ENCODE results near the gene GPR6. TPM values are rescaled to one million over a fixed set of nuclear protein-coding genes. Genes with fewer than 3 reads are reported as not detected.
A peak's percentile ranks its signal among the peaks of the same experiment; 100 is the strongest.

Gene GPR6
- total RNA-seq (2021) = 0.20 TPM in 1 of 2 replicates, not detected in the other
- long read RNA-seq = 0 reads

GRCh38 chr6:109978174-109979032 lies at the start of gene GPR6:
Gene GPR6, plus strand, starts transcription at chr6:109978311. Its CDS starts 802 bp downstream, at chr6:109979113.
- Histone ChIP-seq H2AK5ac (ENCODE audit: insufficient read length, low read length) (no peak within 1 kb of the TSS), H3K79me2 (ENCODE audit: insufficient read depth, low read length) (no peaks in the 10 kb centered on the region), H3K4me1 (ENCODE audit: insufficient read depth, low read length) (no peaks in the 10 kb centered on the region), H3K27me3 (ENCODE audit: insufficient read depth, low read length) (peaks cover 2% of the 10 kb centered on the region; the same call in 1 of the 2 replicates), H3K79me1 (ENCODE audit: insufficient read depth, low read depth, low read length, poor library complexity, severe bottlenecking) (no peaks in the 10 kb centered on the region), H3K9me3 (ENCODE audit: control insufficient read depth, low read depth, low read length) (no peaks in the 10 kb centered on the region), H2BK15ac (ENCODE audit: low read depth, low read length) (no peak within 1 kb of the TSS), H2BK12ac (ENCODE audit: insufficient read length, low read depth, low read length) (no peak within 1 kb of the TSS), H3K4me2 (ENCODE audit: insufficient read depth, insufficient read length, low read length) (peak within 1 kb of the TSS; percentile 84), H3K27ac (ENCODE audit: insufficient read length, low read depth, low read length) (no peak within 1 kb of the TSS), H4K8ac (replicated peaks; ENCODE audit: insufficient read length, low read depth, low read length) (no peak within 1 kb of the TSS), H3T11ph (ENCODE audit: low read length) (no peak within 1 kb of the TSS), H4K20me1 (ENCODE audit: control insufficient read depth, insufficient read depth, insufficient read length) (no peaks in the 10 kb centered on the region), H3K4ac (ENCODE audit: low read depth, low read length) (no peak within 1 kb of the TSS), H2BK120ac (ENCODE audit: low read depth, low read length, poor library complexity, severe bottlenecking) (no peak within 1 kb of the TSS), H3K18ac (ENCODE audit: insufficient read length, low read depth, low read length) (no peak within 1 kb of the TSS), H2AFZ (ENCODE audit: low read length) (peak within 1 kb of the TSS; percentile 9), H4K91ac (ENCODE audit: insufficient read length, low read depth, low read length) (no peak within 1 kb of the TSS), H3K56ac (ENCODE audit: insufficient read length, low read depth, low read length) (no peak within 1 kb of the TSS), H2BK20ac (ENCODE audit: low read depth, low read length, poor library complexity, severe bottlenecking) (no peak within 1 kb of the TSS), H3K14ac (ENCODE audit: insufficient read depth, low read length) (no peak within 1 kb of the TSS), H3K9ac (ENCODE audit: extremely low read depth, insufficient read length, low read length) (no peak within 1 kb of the TSS), H2BK5ac (ENCODE audit: insufficient read length, low read length) (no peak within 1 kb of the TSS), H3K23me2 (ENCODE audit: insufficient read length, low read depth, low read length, poor library complexity, severe bottlenecking) (peaks cover 16% of the 10 kb centered on the region), H4K5ac (ENCODE audit: insufficient read length, low read depth, low read length) (no peak within 1 kb of the TSS), H3K23ac (ENCODE audit: insufficient read length, low read depth, low read length) (no peak within 1 kb of the TSS)
- Mint-ChIP-seq H3K4me3 (peak within 1 kb of the TSS; percentile 78 to 90), H3K4me1 (peaks cover 4 to 11% of the 10 kb centered on the region in 2 experiments), H3K27me3 (ENCODE audit: low read depth) (peaks cover 75% of the 10 kb centered on the region), H3K27ac (no peak within 1 kb of the TSS; a peak in 2 of 7 replicates), H3K9me3 (no peaks in the 10 kb centered on the region; a peak in 1 of 5 replicates), H3K36me3 (ENCODE audit: insufficient read depth in 1 of 3, low read depth in 3 of 3) (no peaks in the 10 kb centered on the region)
- peak; percentile 87 for DNase-seq
- no peak for TF ChIP-seq CTCF (conservative IDR thresholded peaks at IDR 0.05)
- whole genome bisulfite sequencing (ENCODE audit: extremely low coverage, insufficient read length, low lambda C conversion rate) = no CpG with 5 or more reads among the region's 50 CpGs

All from H9 (cell line).